Keratinocyte (primary cell): ENCODE data around the gene ATP5F1D. TPM values are rescaled to one million over a fixed set of nuclear protein-coding genes. Genes with fewer than 3 reads are reported as not detected.

Experiments used
- DNase-seq: peaks from one replicate; pipeline ENCODE4 v3.0.0-alpha.2; 2011; ENCODE audit warnings: low read depth, missing footprints, low spot score
- FAIRE-seq: peaks from 2 replicates; lab custom pipeline; 2011; peaks lifted over from hg19 to GRCh38; lab: Jason Lieb, UNC
- H2AFZ ChIP-seq: 2 replicates; pipeline ENCODE4 v1.6.0; 2012; ENCODE audit warnings: low read length, control low read depth, inconsistent platforms; ENCODE audit not compliant: control insufficient read depth
- H3K27ac ChIP-seq: 2 replicates; pipeline ENCODE4 v1.5.1; 2011; ENCODE audit warnings: low read length; ENCODE audit not compliant: control insufficient read depth, insufficient read depth
- H3K27me3 ChIP-seq: 3 replicates; pipeline ENCODE4 v1.6.0; 2011; ENCODE audit warnings: low read length; ENCODE audit not compliant: control insufficient read depth, insufficient read depth; ENCODE audit errors: extremely low read depth
- H3K36me3 ChIP-seq, 2 experiments: 2 replicates in 1 of 2; 3 replicates in 1 of 2; pipeline ENCODE4 v1.5.1; 2011; ENCODE audit warnings: low read length in 2 of 2, mild to moderate bottlenecking in 1 of 2; ENCODE audit not compliant: control insufficient read depth in 2 of 2, insufficient read depth in 2 of 2; ENCODE audit errors: extremely low read depth in 1 of 2
- H3K4me1 ChIP-seq: 3 replicates; pipeline ENCODE4 v1.5.1; 2011; ENCODE audit warnings: low read length; ENCODE audit not compliant: control insufficient read depth, insufficient read depth; ENCODE audit errors: extremely low read depth
- H3K4me2 ChIP-seq: 3 replicates; pipeline ENCODE4 v1.6.0; 2011; ENCODE audit warnings: low read depth, low read length; ENCODE audit not compliant: control insufficient read depth, insufficient read depth; ENCODE audit errors: extremely low read depth
- H3K4me3 ChIP-seq, 3 experiments: fragments of 200-600 bp in 1 of 3; sonication (generic) in 1 of 3; 2 replicates in 2 of 3; 3 replicates in 1 of 3; pipeline ENCODE4 v1.5.1; 2011 to 2016; ENCODE audit warnings: low read length in 3 of 3, mild to moderate bottlenecking in 3 of 3, control low read depth in 2 of 3, inconsistent platforms in 1 of 3, low read depth in 1 of 3, mixed read lengths in 1 of 3, mixed run types in 1 of 3, moderate library complexity in 1 of 3; ENCODE audit not compliant: control insufficient read depth in 2 of 3, insufficient read depth in 2 of 3; ENCODE audit errors: extremely low read depth in 1 of 3
- H3K79me2 ChIP-seq: 2 replicates; pipeline ENCODE4 v1.6.0; 2012; ENCODE audit warnings: low read length; ENCODE audit not compliant: control insufficient read depth, insufficient read depth
- H3K9ac ChIP-seq: 3 replicates; pipeline ENCODE4 v1.6.0; 2011; ENCODE audit warnings: low read length; ENCODE audit not compliant: control insufficient read depth, insufficient read depth; ENCODE audit errors: extremely low read depth
- H3K9me1 ChIP-seq: 3 replicates; pipeline ENCODE4 v1.6.0; 2011; ENCODE audit warnings: low read length; ENCODE audit not compliant: control insufficient read depth, insufficient read depth; ENCODE audit errors: extremely low read depth
- H3K9me3 ChIP-seq: 2 replicates; pipeline ENCODE4 v1.5.1; 2012; ENCODE audit warnings: low read depth, low read length; ENCODE audit not compliant: control insufficient read depth
- H4K20me1 ChIP-seq: 3 replicates; pipeline ENCODE4 v1.6.0; 2011; ENCODE audit warnings: low read length; ENCODE audit not compliant: control insufficient read depth, insufficient read depth; ENCODE audit errors: extremely low read depth
- EZH2 ChIP-seq: IDR thresholded peaks from one replicate; pipeline ENCODE4 v1.6.1; 2012; ENCODE audit warnings: inconsistent platforms, mild to moderate bottlenecking, low read length, moderate library complexity
- dilution Hi-C: fragments of 300-500 bp; cut with MboI; formaldehyde crosslinking; loops from one replicate; pipeline ENCODE4 v1.7.0; 2020; ENCODE audit warnings: low sequenced_read_pairs; ENCODE audit not compliant: extremely low pct_ligation_motif_present
- polyA plus RNA-seq, 5 experiments: library from polyadenylated mRNA; depleted of rRNA in 3 of 5; stranded (reverse) in 3 of 5; stranded (forward) in 1 of 5; unstranded in 1 of 5; fragments of >200 nt; gene quantifications; 1 replicate in 1 of 5; 2 replicates in 3 of 5; 3 replicates in 1 of 5; pipeline versions ENCODE4 v1.2.1 to v1.2.3, GENCODE V29; 2011 to 2012; ENCODE audit warnings: missing spikeins in 2 of 5, low read depth in 1 of 5, low replicate concordance in 1 of 5
- TF ChIP-seq, protein P1 (sequence below), 3 experiments: IDR thresholded peaks in 1 of 3; conservative IDR thresholded peaks in 1 of 3; optimal IDR thresholded peaks in 1 of 3; 2 replicates in 2 of 3; 3 replicates in 1 of 3; pipeline versions ENCODE3 to v1.5.1; 2011; ENCODE audit warnings: low read length in 3 of 3, mild to moderate bottlenecking in 3 of 3, moderate library complexity in 2 of 3, control low read depth in 1 of 3, inconsistent platforms in 1 of 3; ENCODE audit not compliant: insufficient read depth in 2 of 3; ENCODE audit errors: extremely low read depth in 1 of 3

ATP5F1D gene
- polyA plus RNA-seq, 1 donor (not counting 4 experiments of a cell fraction or from before 2014, with no cell fraction given): 51.3 TPM

DNA sequence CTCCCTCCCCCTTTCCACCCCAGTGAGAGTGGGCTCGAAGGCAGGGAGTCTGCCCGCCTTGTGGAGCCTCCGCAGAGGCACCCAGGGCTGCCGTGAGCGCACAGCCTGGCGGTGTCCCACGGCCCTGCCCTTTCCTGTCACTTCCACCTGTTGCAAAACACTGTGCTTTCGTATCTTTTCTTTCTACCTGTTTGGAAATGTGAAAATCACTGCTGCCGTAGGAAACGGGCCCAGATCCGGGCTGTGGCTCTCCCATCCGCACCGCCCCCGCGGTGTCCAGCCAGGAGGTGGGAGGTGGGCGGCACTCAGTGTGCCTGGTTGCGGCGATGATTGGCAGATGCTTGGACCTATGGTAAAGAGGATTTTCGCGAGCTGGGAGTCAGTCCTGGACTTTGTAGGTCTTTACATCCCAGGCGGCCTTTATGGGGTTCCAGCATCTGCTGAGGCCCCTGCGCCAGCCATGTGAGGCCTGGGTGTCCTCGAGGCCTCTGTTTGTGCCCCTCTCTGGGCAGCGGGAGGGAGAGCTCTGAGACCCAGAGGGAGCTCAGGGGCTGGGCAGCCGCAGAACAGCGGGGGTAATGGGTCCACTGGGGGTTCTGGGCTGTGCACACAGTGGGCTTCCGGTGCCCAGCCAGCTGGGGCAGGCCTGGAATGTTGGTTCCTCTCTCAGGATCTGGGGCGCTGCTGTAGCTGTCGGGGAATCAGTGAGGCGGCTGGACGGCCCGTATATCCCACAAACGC lies 29.9 kb upstream of the ATP5F1D start:
- Histone ChIP-seq H3K4me1 (peaks cover 57% of the 10 kb centered on the region), H3K27me3 (no peaks in the 10 kb centered on the region), H3K4me2 (peak overlapping the region; percentile 5), H4K20me1 (peaks cover 11% of the 10 kb centered on the region), H3K36me3 (peaks cover 8 to 17% of the 10 kb centered on the region in 2 experiments), H3K9me3 (no peaks in the 10 kb centered on the region), H3K9me1 (no peaks in the 10 kb centered on the region), H2AFZ (no peak overlapping the region), H3K4me3 (no peak overlapping the region), H3K9ac (no peak overlapping the region), H3K27ac (no peak overlapping the region), H3K79me2 (peaks cover 84% of the 10 kb centered on the region)
- dilution Hi-C loops: no loop called here
- DNase-seq: no peak
- TF ChIP-seq, protein P1, sequence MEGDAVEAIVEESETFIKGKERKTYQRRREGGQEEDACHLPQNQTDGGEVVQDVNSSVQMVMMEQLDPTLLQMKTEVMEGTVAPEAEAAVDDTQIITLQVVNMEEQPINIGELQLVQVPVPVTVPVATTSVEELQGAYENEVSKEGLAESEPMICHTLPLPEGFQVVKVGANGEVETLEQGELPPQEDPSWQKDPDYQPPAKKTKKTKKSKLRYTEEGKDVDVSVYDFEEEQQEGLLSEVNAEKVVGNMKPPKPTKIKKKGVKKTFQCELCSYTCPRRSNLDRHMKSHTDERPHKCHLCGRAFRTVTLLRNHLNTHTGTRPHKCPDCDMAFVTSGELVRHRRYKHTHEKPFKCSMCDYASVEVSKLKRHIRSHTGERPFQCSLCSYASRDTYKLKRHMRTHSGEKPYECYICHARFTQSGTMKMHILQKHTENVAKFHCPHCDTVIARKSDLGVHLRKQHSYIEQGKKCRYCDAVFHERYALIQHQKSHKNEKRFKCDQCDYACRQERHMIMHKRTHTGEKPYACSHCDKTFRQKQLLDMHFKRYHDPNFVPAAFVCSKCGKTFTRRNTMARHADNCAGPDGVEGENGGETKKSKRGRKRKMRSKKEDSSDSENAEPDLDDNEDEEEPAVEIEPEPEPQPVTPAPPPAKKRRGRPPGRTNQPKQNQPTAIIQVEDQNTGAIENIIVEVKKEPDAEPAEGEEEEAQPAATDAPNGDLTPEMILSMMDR (optimal IDR thresholded peaks at IDR 0.05 in 1 of 3, IDR thresholded peaks at IDR 0.05 in 1 of 3, conservative IDR thresholded peaks at IDR 0.05 in 1 of 3; ENCODE audit: extremely low read depth in 1 of 3, insufficient read depth in 2 of 3, low read length in 3 of 3): no peak
- no peak for TF ChIP-seq EZH2
- FAIRE-seq: no peak

GRCh38 chr19:1213391-1214286 lies 27.9 kb upstream of the ATP5F1D start:
- Histone ChIP-seq H4K20me1 (peaks cover 5% of the 10 kb centered on the region), H3K4me3 (peak overlapping the region; percentile 17 to 53 (median 45)), H3K4me2 (peak overlapping the region; percentile 85), H3K9me1 (no peaks in the 10 kb centered on the region), H3K4me1 (peaks cover 57% of the 10 kb centered on the region), H2AFZ (peak overlapping the region; percentile 51), H3K79me2 (peaks cover 89% of the 10 kb centered on the region), H3K9ac (peak overlapping the region; percentile 77), H3K27me3 (no peaks in the 10 kb centered on the region), H3K27ac (peak overlapping the region; percentile 88), H3K36me3 (peaks cover 14 to 22% of the 10 kb centered on the region in 2 experiments), H3K9me3 (no peaks in the 10 kb centered on the region)
- TF ChIP-seq, protein P1 (optimal IDR thresholded peaks at IDR 0.05 in 1 of 3, IDR thresholded peaks at IDR 0.05 in 1 of 3, conservative IDR thresholded peaks at IDR 0.05 in 1 of 3; ENCODE audit: extremely low read depth in 1 of 3, insufficient read depth in 2 of 3, low read length in 3 of 3): no peak
- TF ChIP-seq EZH2: no peak
- peak; percentile 97 for FAIRE-seq
- dilution Hi-C loops: no loop called here
- peak; percentile 85 for DNase-seq
